H1 (cell line): ENCODE measurements around the gene KLK8. TPM values are rescaled to one million over a fixed set of nuclear protein-coding genes. Genes with fewer than 3 reads are reported as not detected.

Source experiments
- ATF2 ChIP-seq: IDR thresholded peaks from 2 replicates; pipeline ENCODE4 v1.6.1; 2012; ENCODE audit warnings: low read length, inconsistent platforms
- BACH1 ChIP-seq: IDR thresholded peaks from 2 replicates; pipeline ENCODE4 v1.6.1; 2012; ENCODE audit warnings: low read length, improper control_type of control experiment
- BCL11A ChIP-seq, 2 experiments: IDR thresholded peaks; one replicate each; pipeline ENCODE4 v1.6.1; 2011; ENCODE audit warnings: low read depth in 2 of 2, low read length in 2 of 2, mild to moderate bottlenecking in 2 of 2
- CBX8 ChIP-seq: fragments of 300-800, 300-1000 bp; sonication (generic); IDR thresholded peaks from 2 replicates; pipeline ENCODE4 v1.7.1; 2016; ENCODE audit warnings: low read depth, low read length, borderline replicate concordance
- CHD1 ChIP-seq: IDR thresholded peaks from 2 replicates; pipeline ENCODE4 v1.6.1; 2012; ENCODE audit warnings: low read depth, low read length, improper control_type of control experiment
- CHD2 ChIP-seq: IDR thresholded peaks from 2 replicates; pipeline ENCODE4 v1.6.1; 2012; ENCODE audit warnings: low read length, improper control_type of control experiment
- EZH2 ChIP-seq: fragments of 200-600 bp; sonication (generic); IDR thresholded peaks from 2 replicates; pipeline ENCODE4 v1.7.1; 2012; ENCODE audit warnings: low read depth, mild to moderate bottlenecking, moderate library complexity, low read length, inconsistent platforms; ENCODE audit not compliant: severe bottlenecking
- FOSL1 ChIP-seq: IDR thresholded peaks from 2 replicates; pipeline ENCODE4 v1.6.1; 2011; ENCODE audit warnings: mild to moderate bottlenecking, low read depth, low read length, moderate library complexity; ENCODE audit not compliant: insufficient read depth
- GTF2F1 ChIP-seq: IDR thresholded peaks from 2 replicates; pipeline ENCODE4 v1.6.1; 2012; ENCODE audit warnings: low read depth, low read length, improper control_type of control experiment, borderline replicate concordance
- HDAC2 ChIP-seq, 2 experiments: fragments of 300-600 bp in 1 of 2; sonication (generic) in 1 of 2; IDR thresholded peaks; 2 replicates each; pipeline ENCODE4 v1.6.1; 2011 to 2012; ENCODE audit warnings: low read depth in 2 of 2, low read length in 2 of 2, mild to moderate bottlenecking in 2 of 2, moderate library complexity in 2 of 2, borderline replicate concordance in 1 of 2, inconsistent platforms in 1 of 2
- JUN ChIP-seq: IDR thresholded peaks from 2 replicates; pipeline ENCODE4 v1.6.1; 2011; ENCODE audit warnings: low read depth, mild to moderate bottlenecking, improper control_type of control experiment, low read length
- JUND ChIP-seq: IDR thresholded peaks from 2 replicates; pipeline ENCODE4 v1.6.1; 2011; ENCODE audit warnings: mild to moderate bottlenecking, improper control_type of control experiment, low read length
- MAFK ChIP-seq: IDR thresholded peaks from 2 replicates; pipeline ENCODE4 v1.6.1; 2012; ENCODE audit warnings: low read depth, mild to moderate bottlenecking, improper control_type of control experiment, low read length
- NANOG ChIP-seq: IDR thresholded peaks from 2 replicates; pipeline ENCODE4 v1.6.1; 2011; ENCODE audit warnings: low read length, low read depth, mild to moderate bottlenecking, inconsistent platforms; ENCODE audit not compliant: insufficient read depth, poor library complexity, severe bottlenecking
- RBBP5 ChIP-seq: IDR thresholded peaks from 2 replicates; pipeline ENCODE4 v1.7.1; 2012; ENCODE audit warnings: low read depth, mild to moderate bottlenecking, inconsistent platforms, low read length, moderate library complexity, borderline replicate concordance
- RFX5 ChIP-seq: IDR thresholded peaks from 2 replicates; pipeline ENCODE4 v1.6.1; 2011; ENCODE audit warnings: low read depth, low read length, improper control_type of control experiment, borderline replicate concordance
- SIN3A ChIP-seq, 2 experiments: IDR thresholded peaks in 1 of 2; conservative IDR thresholded peaks in 1 of 2; 2 replicates each; pipeline ENCODE4 v1.6.1; 2011 to 2012; ENCODE audit warnings: low read length in 2 of 2, improper control_type of control experiment in 1 of 2, low read depth in 1 of 2, mild to moderate bottlenecking in 1 of 2
- SUZ12 ChIP-seq: fragments of 200-600 bp; sonication (generic); IDR thresholded peaks from 2 replicates; pipeline ENCODE4 v1.6.1; 2012; ENCODE audit warnings: mild to moderate bottlenecking, inconsistent platforms, low read length, moderate library complexity, mixed read lengths
- TBP ChIP-seq: IDR thresholded peaks from 2 replicates; pipeline ENCODE4 v1.6.1; 2011; ENCODE audit warnings: low read depth, low read length, improper control_type of control experiment
- TCF12 ChIP-seq: IDR thresholded peaks from 2 replicates; pipeline ENCODE4 v1.6.1; 2011; ENCODE audit warnings: low read depth, mild to moderate bottlenecking, low read length
- YY1 ChIP-seq: IDR thresholded peaks from 2 replicates; pipeline ENCODE4 v1.6.1; 2011; ENCODE audit warnings: low read depth, mild to moderate bottlenecking, low read length
- polyA plus RNA-seq, 7 experiments: library from polyadenylated mRNA; depleted of rRNA in 3 of 7; stranded (reverse) in 5 of 7; unstranded in 2 of 7; fragments of >200 nt in 5 of 7; fragments of 200-250 nt in 2 of 7; gene quantifications; 1 replicate in 5 of 7; 2 replicates in 1 of 7; 4 replicates in 1 of 7; pipeline versions ENCODE4 v1.2.1 to v1.2.3, GENCODE V29; 2011 to 2013; ENCODE audit warnings: missing spikeins in 2 of 7, mixed read lengths in 2 of 7
- total RNA-seq: library from RNA; stranded (reverse); fragmentation: NEBNext Ultra II Directional; extraction: Animal tissue kit (Norgen Biotek cat#: 25700); gene quantifications from 2 replicates; pipeline ENCODE4 v1.2.1, GENCODE V29; 2021

Gene KLK8
- total and polyA plus RNA-seq, 2 of the 8 experiments (the other 6 are each of a cell fraction or from before 2014, with no cell fraction given) = 2.9 to 3.6 TPM

GRCh38 chr19:51016798-51017683, 15.6 kb upstream of the KLK8 start (continued):
- TF ChIP-seq JUND = no peak
- peak; percentile 66; the same call in 1 of the 2 replicates for TF ChIP-seq FOSL1
- TF ChIP-seq GTF2F1 = no peak
- TF ChIP-seq MAFK = no peak
- TF ChIP-seq TCF12 = 0 out of 2 replicates have a peak, but pooled peaks have one; percentile 46
- TF ChIP-seq JUN = no peak
- TF ChIP-seq EZH2 = peak; percentile 4
- TF ChIP-seq YY1 = no peak
- no peak for TF ChIP-seq TBP
- no peak for TF ChIP-seq CBX8
- TF ChIP-seq RBBP5 = no peak; the same call in none of the 2 replicates
- TF ChIP-seq HDAC2 (IDR thresholded peaks at IDR 0.05; ENCODE audit: borderline replicate concordance in 1 of 2, low read depth in 2 of 2, low read length in 2 of 2) = peak in 1 of 2 experiments; percentile 71; a peak in 1 of 4 replicates
- peak; percentile 14; the same call in 1 of the 2 replicates for TF ChIP-seq RFX5
- TF ChIP-seq CHD1 = no peak
- no peak for TF ChIP-seq BCL11A (IDR thresholded peaks at IDR 0.05; ENCODE audit: low read depth in 2 of 2, low read length in 2 of 2)
- TF ChIP-seq ATF2 = no peak; the same call in 1 of the 2 replicates
- no peak for TF ChIP-seq SUZ12
- no peak for TF ChIP-seq NANOG
- no peak for TF ChIP-seq BACH1
- no peak; a peak in 1 of 4 replicates for TF ChIP-seq SIN3A (conservative IDR thresholded peaks at IDR 0.05 in 1 of 2, IDR thresholded peaks at IDR 0.05 in 1 of 2; ENCODE audit: low read depth in 1 of 2, low read length in 2 of 2)
- TF ChIP-seq CHD2 = no peak
